DMS114 treated with DMSO at 0.1 percent for 48 hours (cell line): ENCODE results near the gene ZNF318.
"Not testable (repeated sequence)": the region's sequence is repeated elsewhere in the genome, so short reads cannot be mapped to it uniquely, and the experiment has no call there.

Source experiments
- DNase-seq: peaks from one replicate; lab custom pipeline; 2025; ENCODE audit not compliant: unreplicated experiment; lab: John Stamatoyannopoulos, UW

ZNF318 gene

DNA sequence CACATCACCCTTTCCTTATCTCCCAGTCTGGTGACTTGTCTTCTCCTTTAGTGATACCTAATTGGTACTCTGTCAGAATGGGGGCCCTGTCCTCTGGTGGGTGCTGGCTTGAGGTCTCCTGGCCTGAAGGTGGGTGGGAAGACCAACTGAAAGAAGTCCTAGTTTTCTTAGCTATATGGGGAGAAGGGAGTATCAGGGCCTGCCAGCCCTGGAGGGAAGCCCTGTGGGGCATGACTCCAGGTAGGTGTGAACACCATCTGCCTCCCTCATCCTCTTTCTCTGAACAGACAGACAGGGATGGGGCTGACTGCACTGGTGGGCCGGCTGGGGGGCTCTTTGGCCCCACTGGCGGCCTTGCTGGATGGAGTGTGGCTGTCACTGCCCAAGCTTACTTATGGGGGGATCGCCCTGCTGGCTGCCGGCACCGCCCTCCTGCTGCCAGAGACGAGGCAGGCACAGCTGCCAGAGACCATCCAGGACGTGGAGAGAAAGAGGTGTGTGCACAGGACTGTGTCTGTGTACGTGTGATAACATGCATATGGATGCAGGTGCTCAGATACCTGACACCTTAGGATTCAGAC lies 65.6 kb downstream of the ZNF318 start:
- no peak for DNase-seq

GRCh38 chr6:43303006-43303405 lies 66.4 kb downstream of the ZNF318 start:
- not testable (repeated sequence) for DNase-seq

DNA sequence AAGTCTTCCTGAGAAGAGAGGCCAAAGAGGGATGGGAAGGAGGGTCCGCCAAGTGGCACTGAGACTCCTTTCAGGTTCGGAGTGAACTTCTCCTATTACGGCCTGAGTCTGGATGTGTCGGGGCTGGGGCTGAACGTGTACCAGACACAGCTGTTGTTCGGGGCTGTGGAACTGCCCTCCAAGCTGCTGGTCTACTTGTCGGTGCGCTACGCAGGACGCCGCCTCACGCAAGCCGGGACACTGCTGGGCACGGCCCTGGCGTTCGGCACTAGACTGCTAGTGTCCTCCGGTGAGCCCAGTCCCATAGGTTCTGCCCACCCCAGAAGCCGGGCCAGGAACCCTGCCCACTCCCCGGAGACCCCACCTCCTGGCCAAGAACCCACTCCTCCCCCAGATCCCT lies 67.3 kb downstream of the ZNF318 start:
- DNase-seq = no peak

- no peak for DNase-seq
Measured at GRCh38 chr6:43301081-43301870, 68.2 kb downstream of the ZNF318 start.

- no peak for DNase-seq
Measured at GRCh38 chr6:43299338-43300293, 69.8 kb downstream of the ZNF318 start.

DNA sequence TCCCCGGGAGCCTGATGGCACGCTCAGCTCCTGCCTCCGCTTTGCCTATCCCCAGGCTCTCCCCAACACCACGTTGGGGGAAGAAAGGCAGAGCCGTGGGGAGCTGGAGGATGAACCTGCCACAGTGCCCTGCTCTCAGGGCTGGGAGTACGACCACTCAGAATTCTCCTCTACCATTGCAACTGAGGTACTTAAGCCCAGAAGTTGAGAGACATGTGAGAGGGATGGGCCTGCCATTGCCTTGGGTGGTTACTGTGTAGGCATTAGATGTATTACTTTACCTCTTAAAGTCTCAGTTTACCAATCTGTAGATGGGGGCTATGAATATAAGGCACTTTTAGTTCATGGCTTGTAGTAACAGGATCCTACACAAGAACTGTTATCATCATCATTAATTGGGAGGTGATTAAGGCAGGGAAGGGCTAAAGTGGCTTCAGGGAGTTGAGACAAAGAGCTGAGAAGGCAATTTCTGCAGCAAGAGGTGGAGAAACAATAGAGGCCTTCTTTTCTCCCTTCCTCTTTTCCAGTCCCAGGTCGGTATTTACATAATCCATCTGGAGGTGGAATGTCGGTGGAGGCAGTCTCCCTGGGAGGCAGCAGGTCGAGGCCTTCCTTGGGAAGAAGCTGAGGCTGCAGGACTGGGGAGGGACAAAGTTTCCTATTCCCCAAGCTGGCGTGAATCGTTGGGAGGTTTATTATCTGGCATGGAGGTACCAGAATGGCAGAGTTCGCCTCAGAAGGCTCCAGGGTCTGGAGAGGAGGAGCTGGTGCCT lies 70.7 kb downstream of the ZNF318 start:
- no peak for DNase-seq

GRCh38 chr6:43297644-43298564 lies 71.5 kb downstream of the ZNF318 start, which contains the start of gene SLC22A7:
Gene SLC22A7 (plus strand): TSS chr6:43298260. CDS start chr6:43298359, 99 bp downstream.
- no peak for DNase-seq

- no peak for DNase-seq
Measured at GRCh38 chr6:43296780-43297497, 72.5 kb downstream of the ZNF318 start.

GRCh38 chr6:43295456-43295855 lies 74.0 kb downstream of the ZNF318 start:
- DNase-seq = no peak

DNA sequence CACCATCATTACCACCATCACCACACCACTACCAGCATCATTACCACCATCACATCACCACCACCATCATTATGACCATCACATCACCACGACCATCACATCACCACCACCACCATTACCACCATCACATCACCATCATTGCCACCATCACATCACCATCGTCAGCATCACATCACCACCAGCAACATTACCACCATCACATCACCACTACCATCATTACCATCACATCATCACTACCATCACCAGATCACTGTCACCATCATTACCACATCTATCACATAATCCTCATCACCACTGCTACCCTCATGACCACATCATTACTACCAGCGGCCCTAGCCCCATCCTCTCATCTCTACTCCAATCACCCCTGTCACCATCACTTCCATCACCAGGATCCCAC lies 74.9 kb downstream of the ZNF318 start:
- DNase-seq = no peak

GRCh38 chr6:43293698-43294097 lies 75.7 kb downstream of the ZNF318 start:
- DNase-seq = no peak

DNA sequence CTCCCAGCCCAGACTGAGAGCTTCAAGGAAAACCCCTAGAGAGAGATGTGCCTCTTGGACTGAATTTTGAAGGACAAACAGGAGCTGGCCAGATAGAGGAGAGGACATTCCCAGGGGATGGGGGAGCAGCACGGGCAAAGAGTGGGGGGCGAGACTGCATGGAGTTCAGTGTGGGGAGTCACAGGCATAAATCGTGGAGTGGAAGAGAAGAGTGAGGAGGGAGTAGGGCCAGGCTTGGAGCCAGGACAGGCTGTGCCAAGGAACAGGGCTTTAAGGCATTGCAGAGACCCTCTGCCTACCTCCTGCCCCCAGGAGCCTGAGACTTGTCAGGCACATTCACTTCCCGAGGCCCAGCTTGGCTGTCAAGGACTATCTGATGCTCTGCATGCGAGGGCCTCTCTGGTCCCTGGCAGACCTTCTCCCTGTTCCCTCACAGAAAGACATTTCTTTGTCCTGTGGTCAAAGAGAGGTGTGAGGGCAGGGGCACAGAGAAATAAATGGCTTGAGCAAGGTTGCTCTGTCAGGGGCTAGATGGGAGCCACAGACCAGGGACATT lies 76.6 kb downstream of the ZNF318 start:
- DNase-seq = no peak

DNA sequence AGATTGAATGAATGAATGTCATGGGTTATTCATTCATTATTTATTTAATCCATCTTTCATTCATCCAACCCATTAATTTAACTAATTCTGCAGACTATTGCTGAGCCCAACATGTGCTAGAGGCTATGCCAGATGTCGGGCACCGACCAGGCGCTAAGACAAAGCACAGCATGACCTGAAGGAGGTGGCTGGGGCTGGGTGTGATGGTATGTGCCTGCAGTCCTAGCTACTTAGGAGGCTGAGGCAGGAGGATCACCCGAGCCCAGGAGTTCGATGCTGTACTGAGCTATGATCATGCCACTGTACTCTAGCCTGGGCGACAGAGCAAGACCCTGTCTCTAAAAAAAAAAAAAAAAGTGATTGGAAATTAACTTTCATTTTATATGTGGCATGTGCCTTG lies 77.1 kb downstream of the ZNF318 start:
- no peak for DNase-seq

DNA sequence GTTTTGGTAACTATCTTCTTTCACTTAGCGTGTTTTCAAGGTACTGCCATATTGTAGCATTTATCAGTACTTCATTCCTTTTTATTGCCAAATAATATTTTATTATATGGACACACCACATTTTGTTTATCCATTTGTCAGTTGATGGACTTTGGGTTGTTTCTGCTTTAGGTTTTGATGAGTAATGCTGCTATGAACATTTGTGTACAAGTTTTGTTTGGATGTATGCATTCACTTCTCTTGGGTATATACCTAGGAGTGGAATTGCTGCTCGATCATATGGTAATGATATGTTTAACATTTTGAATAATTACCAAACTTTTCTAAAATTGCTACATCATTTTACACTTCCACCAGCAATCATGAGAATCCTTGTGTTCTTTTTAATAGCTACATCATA lies 77.7 kb downstream of the ZNF318 start:
- DNase-seq = no peak

DNA sequence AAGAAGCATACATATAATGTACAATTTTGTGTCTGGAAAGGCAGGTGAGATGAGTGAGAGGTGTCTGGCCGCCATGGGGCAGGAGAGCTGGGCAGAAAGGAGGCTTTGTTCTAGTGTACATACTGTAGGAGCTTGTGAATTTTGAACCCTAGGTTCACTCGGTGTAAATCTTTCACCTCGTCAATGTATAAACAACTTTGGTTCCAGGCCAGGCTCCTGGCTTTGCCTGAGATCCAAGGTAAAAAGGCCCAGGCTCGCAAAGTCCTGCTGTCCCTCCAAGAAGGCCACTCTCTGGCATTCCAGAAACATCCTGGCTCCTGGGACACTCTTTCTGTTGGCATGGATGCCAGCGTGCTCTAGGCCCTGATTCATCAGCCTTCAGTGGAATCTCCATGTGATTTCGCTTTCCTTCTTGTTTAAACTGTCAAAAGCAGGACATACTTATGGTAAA lies 78.5 kb downstream of the ZNF318 start:
- no peak for DNase-seq

DNA sequence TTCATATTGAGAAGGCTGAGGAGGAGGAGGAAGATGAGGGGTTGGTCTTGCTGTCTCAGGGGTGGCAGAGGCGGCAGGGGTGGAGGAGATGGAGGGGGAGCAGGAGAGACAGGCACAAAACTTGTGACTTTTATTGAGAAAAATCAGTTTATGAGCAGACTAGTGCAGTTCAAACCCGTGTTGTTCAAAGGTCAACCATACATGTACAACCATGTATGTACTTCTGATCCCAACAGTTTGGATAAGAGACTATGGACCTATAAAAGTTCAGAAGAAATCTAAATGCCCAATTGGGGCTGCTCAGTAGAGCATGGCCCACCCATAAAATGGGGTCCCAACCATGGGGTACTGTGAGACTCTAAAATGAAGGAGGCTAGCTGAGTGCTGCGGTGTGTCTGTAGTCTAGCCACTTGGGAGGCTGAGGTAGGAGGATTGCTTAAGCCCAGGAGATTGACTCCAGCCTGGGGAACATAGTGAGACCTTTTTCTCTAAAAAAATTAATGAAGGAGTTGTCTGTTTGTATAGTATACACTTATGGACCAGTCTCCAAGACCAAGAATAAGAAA lies 79.0 kb downstream of the ZNF318 start:
- no peak for DNase-seq

GRCh38 chr6:43287717-43288679 lies 81.4 kb downstream of the ZNF318 start:
- DNase-seq = no peak
